ENCODE data around the gene KRTAP5-8.
"Not testable (repeated sequence)": the region's sequence is repeated elsewhere in the genome, so short reads cannot be mapped to it uniquely, and the experiment has no call there.

KRTAP5-8 gene

GRCh38 chr11:71571101-71571850, 33.5 kb downstream of the KRTAP5-8 start:
- not testable (repeated sequence) for DNase-seq (ENCODE audit: low read depth in 1 of 2, low spot score in 1 of 2)

- DNase-seq (ENCODE audit: low read depth in 1 of 2, low spot score in 1 of 2): no peak
These were observed 35.0 kb downstream of the KRTAP5-8 start for GRCh38 chr11:71572811-71573210.

- DNase-seq (ENCODE audit: low read depth in 1 of 2, low spot score in 1 of 2): no peak
These were observed 36.6 kb downstream of the KRTAP5-8 start for GRCh38 chr11:71574418-71574817.

- DNase-seq (ENCODE audit: low read depth in 1 of 2, low spot score in 1 of 2): no peak
These were observed 38.0 kb downstream of the KRTAP5-8 start for GRCh38 chr11:71575723-71576424.

GRCh38 chr11:71576688-71577465, 39.1 kb downstream of the KRTAP5-8 start:
- not testable (repeated sequence) for DNase-seq (ENCODE audit: low read depth in 1 of 2, low spot score in 1 of 2)

GRCh38 chr11:71577469-71578004, 39.7 kb downstream of the KRTAP5-8 start:
- no peak for DNase-seq (ENCODE audit: low read depth in 1 of 2, low spot score in 1 of 2)

GRCh38 chr11:71579513-71579912, 41.7 kb downstream of the KRTAP5-8 start:
- DNase-seq (ENCODE audit: low read depth in 1 of 2, low spot score in 1 of 2): not testable (repeated sequence)

GRCh38 chr11:71580057-71581003, 42.5 kb downstream of the KRTAP5-8 start:
- DNase-seq (ENCODE audit: low read depth in 1 of 2, low spot score in 1 of 2): no peak

GRCh38 chr11:71581826-71582225, 44.0 kb downstream of the KRTAP5-8 start:
- DNase-seq (ENCODE audit: low read depth in 1 of 2, low spot score in 1 of 2): no peak

GRCh38 chr11:71582309-71582895, 44.6 kb downstream of the KRTAP5-8 start, which contains the start of gene KRTAP5-11:
KRTAP5-11 (minus strand) TSS chr11:71582875; CDS start chr11:71582837, 38 bp downstream.
- no peak for DNase-seq (ENCODE audit: low read depth in 1 of 2, low spot score in 1 of 2)

GRCh38 chr11:71582969-71583368, 45.1 kb downstream of the KRTAP5-8 start:
- DNase-seq (ENCODE audit: low read depth in 1 of 2, low spot score in 1 of 2): not testable (repeated sequence)

GRCh38 chr11:71585673-71586072, 47.8 kb downstream of the KRTAP5-8 start:
- not testable (repeated sequence) for DNase-seq (ENCODE audit: low read depth in 1 of 2, low spot score in 1 of 2)

- DNase-seq (ENCODE audit: low read depth in 1 of 2, low spot score in 1 of 2): not testable (repeated sequence)
These were observed 50.5 kb downstream of the KRTAP5-8 start for GRCh38 chr11:71588314-71588713.
